GM12873 (cell line): Measurements from ENCODE around the gene KCNJ10.

Source experiments
- TF ChIP-seq, protein P1 (sequence below): IDR thresholded peaks from 2 replicates; pipeline ENCODE4 v1.5.1; 2012; ENCODE audit warnings: low read depth, mild to moderate bottlenecking, moderate library complexity, low read length, control low read depth; ENCODE audit not compliant: insufficient read depth; ENCODE audit errors: missing control alignments

Gene KCNJ10

DNA sequence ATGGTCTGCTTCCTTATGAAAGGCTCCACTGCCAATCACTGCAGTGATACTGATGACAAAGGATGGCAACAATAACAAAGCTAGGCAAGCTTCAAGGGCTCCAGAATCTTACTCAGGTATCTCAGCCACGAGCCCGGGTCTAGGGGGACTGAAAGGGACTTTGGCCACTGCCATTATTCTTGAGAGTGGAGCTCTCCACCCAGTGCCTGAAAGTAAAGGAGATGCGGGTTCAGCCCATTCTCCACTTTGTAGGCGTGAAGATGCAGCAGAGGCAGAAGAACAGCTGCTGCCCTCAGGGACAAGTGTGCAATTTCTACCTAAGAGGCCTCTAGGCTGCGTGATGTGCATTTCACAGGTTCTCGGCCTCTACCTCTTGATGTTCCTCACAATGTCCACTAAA, 84.5 kb downstream of the KCNJ10 start:
- TF ChIP-seq, protein P1, sequence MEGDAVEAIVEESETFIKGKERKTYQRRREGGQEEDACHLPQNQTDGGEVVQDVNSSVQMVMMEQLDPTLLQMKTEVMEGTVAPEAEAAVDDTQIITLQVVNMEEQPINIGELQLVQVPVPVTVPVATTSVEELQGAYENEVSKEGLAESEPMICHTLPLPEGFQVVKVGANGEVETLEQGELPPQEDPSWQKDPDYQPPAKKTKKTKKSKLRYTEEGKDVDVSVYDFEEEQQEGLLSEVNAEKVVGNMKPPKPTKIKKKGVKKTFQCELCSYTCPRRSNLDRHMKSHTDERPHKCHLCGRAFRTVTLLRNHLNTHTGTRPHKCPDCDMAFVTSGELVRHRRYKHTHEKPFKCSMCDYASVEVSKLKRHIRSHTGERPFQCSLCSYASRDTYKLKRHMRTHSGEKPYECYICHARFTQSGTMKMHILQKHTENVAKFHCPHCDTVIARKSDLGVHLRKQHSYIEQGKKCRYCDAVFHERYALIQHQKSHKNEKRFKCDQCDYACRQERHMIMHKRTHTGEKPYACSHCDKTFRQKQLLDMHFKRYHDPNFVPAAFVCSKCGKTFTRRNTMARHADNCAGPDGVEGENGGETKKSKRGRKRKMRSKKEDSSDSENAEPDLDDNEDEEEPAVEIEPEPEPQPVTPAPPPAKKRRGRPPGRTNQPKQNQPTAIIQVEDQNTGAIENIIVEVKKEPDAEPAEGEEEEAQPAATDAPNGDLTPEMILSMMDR, result no peak

DNA sequence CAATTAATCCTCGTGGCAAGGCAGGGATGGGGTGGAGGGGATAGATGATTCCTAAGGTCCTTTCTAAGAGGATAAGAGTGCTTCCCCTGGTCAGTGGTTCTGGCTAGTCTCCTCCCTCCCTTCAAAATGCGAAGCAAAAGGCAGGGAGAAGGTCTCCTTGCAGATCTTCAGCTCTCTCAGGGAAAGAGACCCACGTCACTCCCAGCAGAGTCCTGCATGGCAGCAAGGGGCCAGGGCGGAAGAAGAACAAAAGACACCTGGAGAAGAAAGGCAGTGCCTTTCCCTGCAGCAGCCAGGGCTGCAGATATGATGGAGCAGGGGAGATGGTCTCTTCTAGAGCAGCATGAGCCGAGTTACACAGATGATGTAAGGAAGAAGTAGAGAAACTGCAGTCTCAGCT, 86.3 kb downstream of the KCNJ10 start:
- TF ChIP-seq, protein P1, result no peak

DNA sequence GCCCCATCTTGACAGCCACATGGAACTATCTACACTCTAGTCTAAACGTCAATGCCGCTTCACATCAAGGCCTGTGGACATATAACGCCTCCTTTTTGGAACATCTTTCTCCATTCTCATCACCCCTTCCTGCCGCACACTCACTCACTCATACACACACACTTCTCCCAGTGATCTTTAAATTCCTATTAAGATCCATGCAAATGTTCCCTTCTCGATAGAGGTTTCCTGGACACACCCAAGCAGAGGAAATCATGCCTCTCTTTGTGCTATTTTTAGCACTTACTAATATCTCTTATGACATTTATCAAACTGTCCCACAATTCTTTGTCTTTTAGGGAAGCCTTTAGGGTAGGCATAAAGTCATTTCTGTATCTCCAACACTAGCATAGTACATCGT, 87.7 kb downstream of the KCNJ10 start:
- TF ChIP-seq, protein P1, result no peak

DNA sequence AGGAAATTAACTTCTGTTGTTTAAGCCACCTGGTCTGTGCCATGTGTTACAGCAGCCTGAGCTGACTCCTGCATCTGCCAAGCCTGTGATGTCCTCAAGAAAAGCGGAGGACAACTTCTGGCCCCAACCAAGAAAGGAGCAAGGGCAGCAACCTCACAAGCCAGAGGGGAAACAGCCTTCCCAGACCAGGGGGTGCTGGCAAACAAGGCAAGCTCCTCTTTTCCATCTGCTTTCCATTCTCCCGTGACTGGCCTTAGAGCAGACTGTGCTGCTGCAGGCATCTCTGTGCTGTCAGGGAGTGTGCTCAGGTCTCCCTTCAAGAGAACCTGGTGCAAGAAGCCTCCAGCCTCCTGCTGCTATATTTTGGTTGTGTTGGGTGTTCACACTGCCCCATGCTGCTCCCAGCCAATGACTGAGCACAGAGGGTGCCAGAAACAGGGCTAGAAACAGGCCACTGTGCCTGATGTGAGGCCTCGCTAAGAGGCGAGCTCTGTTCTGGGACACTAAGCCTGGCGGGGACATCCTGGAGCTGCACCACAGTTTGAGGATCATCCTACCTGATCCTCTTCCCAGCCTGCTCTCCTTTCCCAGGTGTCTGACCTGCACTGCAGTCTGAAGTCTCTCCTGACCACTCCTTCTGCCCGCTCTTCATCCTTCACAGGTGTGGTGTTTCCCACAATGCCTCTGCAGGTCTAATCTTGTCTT, 88.5 kb downstream of the KCNJ10 start:
- TF ChIP-seq, protein P1, result no peak

DNA sequence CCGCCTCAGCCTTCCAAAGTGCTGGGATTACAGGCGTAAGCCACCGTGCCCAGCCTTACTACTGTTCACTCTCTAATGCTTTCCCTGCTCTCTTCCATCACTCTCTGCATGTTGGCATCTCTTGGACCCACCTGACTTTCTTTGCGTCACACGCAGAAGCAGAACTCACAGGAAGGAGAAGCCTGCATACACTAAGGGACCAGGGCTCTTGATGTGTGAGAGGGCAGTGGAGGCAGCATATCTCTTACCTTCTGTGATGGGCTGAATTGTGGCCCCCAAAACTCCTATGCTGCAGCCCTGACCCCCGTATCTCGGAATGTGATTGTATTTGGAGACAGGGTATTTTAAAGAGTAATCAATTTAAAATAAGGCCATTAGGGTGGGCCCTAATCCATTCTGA, 89.2 kb downstream of the KCNJ10 start:
- TF ChIP-seq, protein P1, result no peak

DNA sequence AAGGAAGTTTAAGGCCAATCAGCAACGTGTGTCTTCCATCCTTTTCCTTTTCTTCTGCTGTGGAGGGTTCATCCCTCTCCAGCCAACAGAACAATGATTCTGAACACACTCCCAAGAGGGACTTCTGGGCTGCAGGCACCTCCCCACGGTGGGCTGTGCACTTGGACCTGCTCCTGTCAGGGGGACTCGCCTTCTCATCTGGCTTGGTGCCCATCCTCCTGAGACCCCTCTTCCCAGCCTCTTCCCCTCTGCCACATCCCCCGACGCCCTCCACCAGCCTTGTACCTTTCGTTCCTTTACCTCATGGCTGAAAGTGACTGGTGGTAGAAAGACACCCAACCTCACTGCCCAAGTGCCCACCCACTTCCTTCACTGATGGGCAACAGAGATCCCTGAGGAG, 89.9 kb downstream of the KCNJ10 start:
- TF ChIP-seq, protein P1, result no peak

DNA sequence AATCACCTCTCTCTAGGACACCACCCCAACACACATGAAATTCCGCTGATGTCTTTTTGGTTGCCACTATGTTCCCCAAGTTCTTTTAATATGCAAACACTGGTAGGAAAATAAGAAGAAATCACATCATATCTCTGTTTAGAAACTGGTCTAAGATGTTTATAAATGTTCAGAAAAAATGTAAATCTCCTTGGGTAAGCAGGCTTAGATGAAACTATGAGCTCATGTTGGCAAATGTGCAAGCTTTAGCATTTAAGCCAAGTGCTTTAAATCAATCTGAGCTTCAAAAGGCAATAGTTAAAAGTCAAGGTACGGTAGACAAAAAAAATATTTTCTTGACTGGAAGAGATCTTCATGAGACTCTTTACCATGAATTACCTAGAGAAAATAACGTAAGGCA, 90.7 kb downstream of the KCNJ10 start:
- TF ChIP-seq, protein P1, result no peak
